GM12892 (cell line): ENCODE measurements around the gene INO80C.

Experiments used
- DNase-seq: peaks from one replicate; pipeline ENCODE4 v3.0.0; 2011; ENCODE audit not compliant: insufficient read length
- FAIRE-seq: peaks from 2 replicates; lab custom pipeline; 2011; peaks lifted over from hg19 to GRCh38; lab: Jason Lieb, UNC
- POLR2A ChIP-seq: IDR thresholded peaks from 2 replicates; pipeline ENCODE4 v1.6.1; 2011; ENCODE audit warnings: low read depth, low read length, control low read depth
- POLR2AphosphoS5 ChIP-seq: IDR thresholded peaks from 2 replicates; pipeline ENCODE4 v1.6.1; 2011; ENCODE audit warnings: low read depth, low read length, control low read depth
- TAF1 ChIP-seq: IDR thresholded peaks from 2 replicates; pipeline ENCODE4 v1.6.1; 2011; ENCODE audit warnings: low read depth, mild to moderate bottlenecking, control low read depth, low read length, borderline replicate concordance

Gene INO80C

DNA sequence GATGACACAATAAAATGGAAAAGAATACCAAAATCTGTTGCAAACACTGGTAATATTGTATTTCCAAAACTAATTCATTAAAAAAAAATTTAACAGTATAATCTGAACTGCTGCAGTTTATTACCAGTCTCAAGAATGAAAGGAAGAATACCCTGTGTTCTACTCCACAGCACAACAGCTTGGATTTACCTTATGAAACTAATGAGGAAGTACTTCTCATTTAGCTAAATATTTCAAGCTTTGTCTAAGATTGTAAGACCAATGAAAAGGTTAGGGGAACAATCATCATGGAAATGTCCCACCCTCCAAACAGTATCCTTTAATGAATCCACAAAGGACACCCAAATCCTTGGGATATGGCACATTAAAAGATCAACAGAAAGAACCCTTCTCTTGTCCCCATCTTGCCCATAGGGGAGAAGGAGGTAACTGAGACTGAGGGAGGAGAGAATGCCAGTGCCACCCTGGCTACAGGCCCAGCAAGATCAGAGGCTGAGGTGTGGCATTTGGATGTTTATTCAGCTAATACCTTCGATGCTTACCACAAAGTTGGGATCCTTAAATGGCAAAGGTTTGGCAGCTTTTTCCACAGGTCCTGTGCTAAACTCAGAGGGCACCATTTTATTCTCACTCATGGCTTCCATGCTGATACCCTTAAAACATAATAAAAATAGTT is 17.7 kb downstream of the INO80C start:
- DNase-seq: no peak
- no peak for TF ChIP-seq POLR2AphosphoS5
- no peak for TF ChIP-seq POLR2A
- no peak for TF ChIP-seq TAF1

GRCh38 chr18:35478520-35479435 is 19.0 kb downstream of the INO80C start:
- no peak for DNase-seq
- TF ChIP-seq TAF1 (no peak), POLR2A (no peak), POLR2AphosphoS5 (no peak)
- peak; percentile 56 for FAIRE-seq

More for the DNA sequence above, 17.7 kb downstream of the INO80C start:
- no peak for FAIRE-seq

DNA sequence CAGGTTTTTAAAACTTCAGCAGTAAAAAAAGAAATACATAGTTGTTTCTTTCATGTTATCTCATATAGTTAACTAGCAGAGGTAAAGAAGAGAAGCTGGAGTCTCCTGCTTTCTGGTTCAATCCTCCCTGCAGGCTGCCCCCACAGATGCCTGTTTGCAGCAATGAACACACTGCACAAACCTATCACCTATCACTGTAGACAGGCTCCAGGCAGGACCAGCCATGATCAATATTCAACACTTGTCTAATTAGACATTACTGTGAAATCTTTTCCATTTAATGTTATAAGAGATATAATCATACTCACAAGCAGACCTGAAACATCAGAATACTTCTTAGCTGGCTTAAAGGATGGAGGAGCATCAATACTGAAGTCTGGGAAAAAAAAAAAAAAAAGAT is 19.8 kb downstream of the INO80C start:
- FAIRE-seq (no peak), DNase-seq (no peak)
- no peak for TF ChIP-seq POLR2AphosphoS5
- no peak for TF ChIP-seq TAF1
- TF ChIP-seq POLR2A: no peak

DNA sequence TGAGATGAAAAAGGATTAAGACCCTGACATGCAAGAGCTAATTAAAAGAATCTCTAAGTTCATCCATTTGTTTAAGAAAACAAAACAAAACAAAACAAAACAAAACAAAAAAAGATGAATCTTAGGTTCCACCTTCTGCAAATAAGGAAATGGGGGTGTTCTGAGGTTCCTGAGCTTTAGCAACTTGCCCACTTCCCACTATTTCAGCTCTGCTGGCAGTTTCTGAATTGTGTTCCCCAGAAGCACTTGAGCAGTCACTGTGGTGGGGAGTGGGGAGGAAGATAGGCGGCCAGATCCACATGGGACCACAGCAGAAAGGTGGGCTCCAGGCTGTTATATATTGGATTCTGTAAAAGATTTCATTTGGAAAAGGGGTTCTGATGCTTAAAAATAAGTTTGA is 20.3 kb downstream of the INO80C start:
- DNase-seq (no peak), FAIRE-seq (no peak)
- TF ChIP-seq POLR2AphosphoS5: no peak

DNA sequence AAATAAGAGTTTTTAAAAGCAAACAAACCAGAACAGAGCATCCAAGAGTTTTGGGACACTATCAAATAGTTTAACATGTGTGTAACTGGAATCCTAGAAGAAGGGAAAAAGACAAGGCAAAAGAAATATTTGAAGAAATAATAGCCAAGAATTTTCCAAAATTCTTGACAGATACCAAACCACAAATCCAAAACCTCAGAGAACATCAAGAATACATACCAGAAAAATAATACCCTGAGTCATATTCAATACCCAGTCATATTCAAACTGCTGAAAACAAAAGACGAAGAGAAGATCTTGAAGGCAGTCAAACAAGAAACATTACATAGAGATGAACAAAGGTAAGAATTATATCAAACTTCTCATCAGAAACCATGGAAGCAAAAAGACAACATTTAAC is 22.9 kb downstream of the INO80C start:
- DNase-seq (no peak), FAIRE-seq (no peak)
- TF ChIP-seq TAF1 (no peak), POLR2AphosphoS5 (no peak), POLR2A (no peak)

DNA sequence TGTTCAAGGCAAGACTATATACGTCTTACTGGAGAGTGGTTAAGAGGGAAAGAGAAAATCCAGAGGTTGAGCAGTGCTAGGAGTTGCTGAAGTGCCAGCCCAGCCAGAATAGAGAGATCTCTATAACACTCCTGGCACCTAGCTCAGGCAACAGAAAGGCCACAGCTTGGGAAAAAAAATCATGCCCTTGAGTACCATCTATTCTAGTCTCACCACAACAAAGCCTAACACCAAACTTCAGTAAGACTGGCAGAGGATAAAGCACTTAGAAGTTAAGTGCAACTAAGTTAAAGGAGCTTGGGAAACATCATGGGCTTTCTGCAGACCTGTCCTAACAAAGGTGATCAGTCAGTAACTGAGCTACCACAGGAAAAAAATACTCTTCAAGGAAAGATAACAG is 24.2 kb downstream of the INO80C start:
- DNase-seq (no peak), FAIRE-seq (no peak)
- TF ChIP-seq POLR2A (no peak), POLR2AphosphoS5 (no peak), TAF1 (no peak)

- TF ChIP-seq TAF1 (no peak), POLR2A (no peak), POLR2AphosphoS5 (no peak)
- no peak for FAIRE-seq
- no peak for DNase-seq
Observed at GRCh38 chr18:35470435-35470834, 27.3 kb downstream of the INO80C start.

DNA sequence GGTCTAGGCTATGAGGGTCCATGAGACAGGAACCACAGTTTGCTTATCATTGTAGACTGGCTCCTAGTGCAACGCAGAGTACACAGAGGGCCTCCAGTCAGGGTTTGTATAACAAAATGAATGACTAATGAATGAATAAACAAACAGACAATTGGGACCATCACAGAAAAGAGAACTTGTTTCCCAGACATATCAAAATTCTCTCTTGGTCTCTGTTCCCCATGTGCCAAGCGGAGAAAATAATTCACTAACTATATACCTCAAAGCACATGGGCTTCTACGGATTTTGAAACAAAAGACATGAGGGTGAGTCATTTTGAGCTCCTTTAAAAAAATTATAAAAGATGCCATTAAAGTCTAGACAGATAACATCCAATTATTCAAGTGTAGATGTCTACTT is 28.0 kb downstream of the INO80C start:
- no peak for FAIRE-seq
- TF ChIP-seq POLR2A (no peak), TAF1 (no peak), POLR2AphosphoS5 (no peak)
- no peak for DNase-seq

DNA sequence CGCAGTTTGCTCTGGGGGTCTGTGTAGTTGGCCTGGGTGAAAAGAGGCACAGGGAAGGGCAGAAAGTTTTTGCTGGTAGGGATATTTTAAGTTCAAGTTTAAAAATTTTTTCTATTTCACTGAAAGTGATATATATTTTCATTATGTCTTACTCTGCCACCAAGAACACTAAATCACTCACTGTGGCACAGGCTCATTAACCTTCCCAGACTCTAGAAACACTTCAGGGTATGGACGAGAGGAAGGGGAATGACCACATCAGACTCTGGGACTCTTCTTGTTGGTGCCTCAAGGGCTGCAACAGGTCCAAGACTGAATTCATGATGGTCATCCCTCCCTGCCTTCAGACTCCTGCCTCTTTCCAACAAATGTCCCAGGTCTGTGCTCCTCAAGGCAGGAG is 29.0 kb downstream of the INO80C start:
- FAIRE-seq (no peak), DNase-seq (no peak)
- TF ChIP-seq POLR2AphosphoS5 (no peak), TAF1 (no peak), POLR2A (no peak)

GRCh38 chr18:35467624-35468016 is 30.1 kb downstream of the INO80C start:
- FAIRE-seq: peak; percentile 17
- DNase-seq: no peak
- no peak for TF ChIP-seq POLR2A
- no peak for TF ChIP-seq POLR2AphosphoS5
- TF ChIP-seq TAF1: no peak

GRCh38 chr18:35466815-35467623 is 30.7 kb downstream of the INO80C start:
- FAIRE-seq (peak; percentile 5), DNase-seq (no peak)
- TF ChIP-seq POLR2AphosphoS5 (no peak), TAF1 (no peak), POLR2A (no peak)

- no peak for TF ChIP-seq POLR2AphosphoS5
- TF ChIP-seq POLR2A: no peak
- TF ChIP-seq TAF1: no peak
- DNase-seq (no peak), FAIRE-seq (no peak)
Observed at GRCh38 chr18:35466334-35466733, 31.4 kb downstream of the INO80C start.
